Brain pericyte (primary cell): ENCODE results near the gene VPS9D1.
"Not testable (repeated sequence)": the region's sequence is repeated elsewhere in the genome, so short reads cannot be mapped to it uniquely, and the experiment has no call there.

Experiments used
- DNase-seq: peaks from one replicate; pipeline ENCODE4 v3.0.0-alpha.2; 2012; ENCODE audit warnings: low read depth, low spot score

The VPS9D1 gene

DNA sequence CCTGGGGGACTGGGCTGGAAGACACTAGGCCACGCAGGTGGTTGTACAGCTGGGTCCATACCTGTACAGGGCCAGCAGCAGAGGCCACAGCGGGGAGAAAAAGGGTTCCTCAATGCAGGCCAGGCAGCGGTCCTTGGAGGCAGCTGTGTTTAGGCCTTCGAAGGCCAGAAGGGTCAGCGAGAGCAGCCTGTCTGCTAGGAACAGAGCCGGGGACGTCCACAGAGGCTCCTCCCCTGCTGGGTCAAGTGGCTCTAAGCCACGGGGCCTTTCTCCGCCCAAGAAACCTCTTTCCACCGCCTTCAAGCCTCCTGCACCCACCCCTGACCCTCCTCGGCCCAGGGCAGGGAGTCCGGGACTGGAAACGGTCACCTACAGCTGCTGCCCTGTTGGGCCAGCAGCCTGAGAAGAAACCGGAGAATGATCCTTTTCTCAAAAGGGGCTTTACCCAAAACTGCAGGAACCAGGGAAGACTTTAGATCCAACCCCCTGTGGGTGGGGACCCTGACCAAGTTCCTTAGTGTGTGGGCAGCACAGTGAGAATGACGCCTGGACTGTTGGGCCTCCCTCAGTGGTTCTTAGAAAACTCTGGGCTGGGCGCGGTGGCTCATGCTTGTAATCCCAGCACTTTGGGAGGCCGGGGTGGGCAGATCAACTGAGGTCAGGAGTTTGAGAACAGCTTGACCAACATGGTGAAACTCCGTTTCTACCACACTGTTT is 10.8 kb downstream of the VPS9D1 start:
- DNase-seq, result no peak

DNA sequence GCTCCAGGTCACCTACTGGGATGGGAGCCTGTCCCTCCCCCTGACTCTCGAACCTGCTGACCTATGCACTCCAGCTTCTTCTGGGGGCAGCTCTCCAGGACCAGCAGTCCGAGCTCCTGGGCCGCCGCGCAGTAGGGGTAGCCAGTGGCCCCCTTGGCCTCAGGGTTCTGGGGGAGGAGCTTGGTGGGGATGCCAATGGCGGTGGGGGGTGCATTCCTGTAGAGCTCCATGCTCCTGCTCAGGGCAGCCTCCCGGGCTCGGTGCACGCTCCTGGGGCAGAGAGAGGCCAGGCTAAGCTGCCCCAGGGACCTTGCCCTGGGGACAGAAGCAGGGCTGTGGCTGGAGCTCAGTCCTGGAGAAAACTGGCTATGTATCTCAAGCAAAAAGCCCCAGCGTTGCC is 11.5 kb downstream of the VPS9D1 start:
- no peak for DNase-seq

DNA sequence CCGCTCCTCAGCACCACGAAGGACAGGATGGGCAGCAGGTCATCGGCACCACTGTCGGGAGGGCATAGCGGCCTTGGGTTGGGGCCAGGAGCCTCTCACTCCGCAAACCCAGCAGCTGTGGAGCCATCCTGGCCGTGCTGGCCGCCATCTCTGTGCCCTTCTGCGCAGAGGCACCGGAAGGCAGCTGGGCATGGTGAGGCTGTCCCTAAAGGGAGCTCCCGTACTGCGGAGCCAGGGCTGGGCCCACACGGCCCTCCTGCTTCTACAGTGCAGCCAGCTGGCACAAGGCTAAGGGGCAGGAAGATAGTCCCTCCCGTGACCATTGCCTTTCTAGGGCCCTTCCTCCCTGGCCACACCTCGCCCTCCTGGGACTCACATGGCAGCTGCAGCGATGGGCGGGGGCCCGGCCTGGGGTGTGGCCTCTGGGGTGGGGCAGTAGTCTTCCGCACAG is 12.2 kb downstream of the VPS9D1 start:
- DNase-seq, result no peak

DNA sequence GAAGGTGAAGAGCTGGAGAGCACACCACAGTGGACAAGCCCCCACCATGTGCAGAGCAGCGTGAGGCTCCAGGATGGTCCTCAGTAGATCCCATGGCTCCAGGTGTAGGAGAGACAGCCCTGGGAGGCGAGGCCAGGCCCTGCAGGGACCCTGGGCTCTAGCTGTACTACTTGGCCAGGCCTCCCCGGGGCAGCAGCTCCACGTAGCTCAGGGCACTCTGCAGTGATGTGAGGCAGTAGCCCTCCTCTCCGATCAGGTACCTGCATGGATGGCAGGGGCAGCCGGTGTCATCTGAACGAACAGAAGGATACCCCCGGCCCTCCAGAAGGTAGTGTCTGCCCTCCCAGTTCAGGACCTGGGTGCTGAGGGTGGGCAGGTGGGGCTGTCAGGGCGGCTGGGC is 13.0 kb downstream of the VPS9D1 start:
- no peak for DNase-seq

DNA sequence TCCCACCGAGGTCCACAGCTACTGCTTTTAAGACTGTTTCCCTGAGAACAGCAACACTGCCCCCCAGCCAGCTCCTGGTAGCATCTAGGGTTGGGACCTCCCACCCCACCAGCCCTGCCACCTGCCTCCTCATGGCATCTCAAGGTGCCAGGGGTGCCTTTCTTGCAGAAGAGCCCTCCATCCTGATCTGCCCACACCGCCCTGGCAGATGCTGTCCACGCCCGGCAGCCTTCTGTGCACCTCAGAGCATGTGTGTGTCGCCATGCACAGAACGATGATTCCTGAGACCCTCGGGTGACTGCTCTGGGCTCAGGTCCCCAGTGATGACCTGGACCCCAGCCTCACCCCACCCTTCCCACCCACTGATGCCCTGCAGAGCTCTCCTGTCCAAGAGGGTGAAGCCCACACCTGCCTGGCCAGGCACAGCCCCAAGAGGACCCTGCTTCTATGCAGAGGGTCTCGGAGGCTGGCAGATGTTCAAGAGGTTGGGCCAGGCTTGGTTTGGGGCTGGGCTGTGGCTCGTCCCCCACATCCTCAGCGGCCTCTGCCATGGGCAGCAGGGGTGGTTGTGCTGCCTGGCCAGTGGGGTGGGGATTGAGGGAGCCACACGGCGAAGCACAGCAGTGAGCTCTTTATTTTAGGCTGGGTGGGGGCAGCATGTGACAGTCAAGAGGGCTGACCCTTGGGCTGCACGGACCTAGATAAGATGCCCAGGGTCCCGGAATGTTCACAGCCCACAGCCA is 14.0 kb downstream of the VPS9D1 start:
- DNase-seq, result no peak

DNA sequence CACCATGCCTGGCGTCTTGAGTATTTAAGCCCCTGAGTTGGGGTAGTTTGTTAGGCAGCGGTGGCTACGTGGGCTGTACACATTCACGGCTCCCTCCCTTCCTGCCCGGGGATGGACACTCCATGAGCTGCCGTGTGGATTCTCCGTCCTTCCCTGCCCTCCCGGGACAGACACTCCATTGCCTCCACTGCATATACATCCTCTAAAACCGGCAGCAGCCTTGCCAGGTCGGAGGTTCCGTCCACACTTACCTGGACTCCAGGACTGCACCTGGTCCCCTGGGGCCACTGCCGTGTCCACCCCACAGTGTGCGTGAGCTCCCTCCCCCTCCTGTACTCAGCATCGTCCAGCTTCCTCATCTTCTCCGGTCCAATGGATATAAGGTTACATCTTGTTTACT is 15.7 kb downstream of the VPS9D1 start:
- DNase-seq, result no peak

DNA sequence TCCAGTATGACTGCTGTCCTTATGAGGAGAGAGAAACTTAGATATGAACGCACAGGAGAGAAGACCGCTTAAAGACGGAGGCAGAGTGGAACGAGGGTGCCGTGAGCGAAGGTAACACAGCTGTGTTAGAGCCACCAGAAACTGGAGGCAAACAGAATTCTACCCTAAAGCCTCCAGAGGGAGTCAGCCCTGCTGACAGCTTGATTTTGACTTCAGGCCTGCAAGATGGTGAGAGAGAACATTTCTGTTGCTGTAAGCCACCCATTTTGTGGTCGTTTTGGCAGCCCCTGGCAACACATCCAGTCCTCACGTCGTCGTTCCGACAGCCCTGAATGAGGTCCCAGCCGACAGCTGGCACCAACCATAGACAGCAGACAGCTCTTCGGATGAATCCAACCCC is 16.4 kb downstream of the VPS9D1 start:
- DNase-seq, result no peak

DNA sequence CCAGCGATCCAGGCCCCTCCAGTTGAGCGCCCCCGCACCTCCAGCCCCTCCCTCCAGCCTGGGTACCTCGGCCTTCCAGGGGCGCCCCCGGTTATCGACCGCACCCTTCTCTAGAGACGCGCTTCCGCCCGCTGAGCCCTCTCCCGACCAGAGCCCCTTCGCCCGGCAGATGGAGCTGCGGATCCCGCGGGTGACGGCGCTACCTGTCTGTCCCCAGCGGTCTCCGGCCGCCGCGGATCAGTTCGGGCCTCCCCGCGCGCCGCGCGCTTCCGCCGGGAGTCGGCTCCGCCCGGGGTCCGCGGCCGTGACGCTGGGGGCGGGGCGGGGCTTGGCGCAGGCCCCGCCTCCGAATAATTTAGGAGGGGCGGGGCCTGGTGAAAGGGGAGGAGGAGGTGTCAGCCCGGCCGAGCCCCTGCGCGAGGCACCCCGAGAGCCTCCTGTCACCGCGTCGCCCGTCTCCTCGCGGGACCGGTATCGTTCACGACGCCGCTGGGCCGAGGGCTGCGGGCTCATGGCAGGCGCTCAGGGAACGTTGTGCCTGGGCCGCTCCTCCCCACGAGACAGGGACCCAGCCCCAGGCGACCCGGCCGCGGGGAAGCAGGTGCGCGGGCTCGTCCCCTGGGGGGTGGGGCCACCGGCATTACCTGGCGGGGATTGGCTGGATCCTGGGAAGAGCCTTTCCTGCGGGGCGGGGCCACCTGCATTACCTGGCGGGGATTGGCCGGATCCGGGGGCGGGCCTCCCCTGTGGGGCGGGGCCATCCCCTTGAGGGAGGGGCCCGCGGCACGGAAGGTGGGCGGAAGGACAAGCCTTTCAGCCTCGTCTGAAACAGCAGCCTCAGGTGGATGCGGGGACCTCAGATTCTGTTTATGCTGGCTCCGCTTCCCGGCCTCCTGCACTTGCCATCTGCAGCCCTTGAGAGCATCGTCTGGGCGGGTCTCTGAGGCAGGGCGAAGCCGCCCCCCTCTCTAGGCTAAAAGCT is 19.0 kb downstream of the VPS9D1 start, which contains the start of gene SPATA2L:
SPATA2L (minus strand) TSS at position 281 of the 982 bp plus-strand sequence. CDS start 473 bp downstream, outside the sequence.
- DNase-seq, result no peak

DNA sequence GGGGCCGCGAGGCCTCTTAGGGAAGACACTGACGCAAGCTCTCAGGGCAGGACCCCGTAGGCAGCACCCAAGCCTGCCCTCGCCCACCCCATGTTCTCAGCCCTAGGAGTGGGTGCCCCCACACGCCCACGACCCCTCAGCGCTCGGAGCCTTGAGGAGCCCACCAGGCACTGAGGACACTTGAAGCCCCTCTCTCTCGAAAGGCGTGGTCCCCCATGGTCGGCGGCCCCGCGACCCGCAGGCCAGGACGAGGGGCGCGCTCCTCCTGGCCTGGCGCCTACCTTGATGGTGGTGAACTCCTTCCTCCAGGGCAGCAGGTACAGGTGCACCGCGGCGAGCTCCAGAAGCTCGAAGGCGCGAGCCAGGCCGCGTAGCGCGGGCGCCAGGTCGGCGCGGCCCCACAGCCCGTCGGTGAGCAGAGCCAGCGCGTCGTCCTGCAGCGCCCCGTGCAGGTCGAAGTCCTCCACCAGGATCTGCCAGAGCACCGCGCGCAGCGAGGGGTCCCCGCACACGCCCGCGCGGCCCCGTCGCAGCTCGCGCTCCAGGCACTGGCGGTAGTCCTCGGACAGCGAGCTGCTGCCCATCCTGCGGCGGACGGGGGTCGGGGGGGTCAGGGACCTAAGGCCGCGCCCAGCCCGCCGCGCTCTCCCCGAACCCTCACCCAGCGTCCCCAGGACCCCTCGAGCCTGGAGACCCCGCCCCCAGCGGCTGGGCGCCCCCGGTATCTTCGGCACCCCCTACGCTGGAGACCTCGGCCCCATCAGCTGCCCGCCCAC is 19.9 kb downstream of the VPS9D1 start:
- no peak for DNase-seq

DNA sequence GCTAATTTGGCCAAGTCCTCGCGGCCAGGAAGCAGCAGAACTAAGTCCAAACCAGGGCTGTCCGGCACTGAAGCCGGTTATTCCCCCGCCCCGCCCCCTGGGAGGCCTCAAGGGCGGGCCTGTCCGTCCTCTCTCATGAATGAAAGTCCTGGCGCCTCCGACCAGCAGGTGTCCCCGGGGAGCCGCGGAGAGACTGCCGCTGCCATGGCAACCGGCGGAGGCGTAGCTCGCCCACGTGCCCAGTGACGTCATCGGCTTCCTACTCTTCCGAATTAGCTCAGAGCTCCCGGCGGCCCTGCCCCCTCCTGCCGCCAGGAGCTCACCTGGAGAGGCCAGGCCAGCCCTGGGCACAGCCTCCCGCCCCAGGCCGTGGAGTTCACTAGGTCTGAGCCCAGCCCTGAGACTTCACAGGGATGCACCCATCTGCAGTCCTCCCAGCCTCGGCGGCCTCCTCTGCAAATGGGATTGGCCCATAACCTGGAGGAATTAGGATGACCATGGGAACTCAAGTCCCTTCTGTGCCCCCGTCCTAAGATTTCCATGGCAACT is 20.5 kb downstream of the VPS9D1 start:
- peak; percentile 76 for DNase-seq

DNA sequence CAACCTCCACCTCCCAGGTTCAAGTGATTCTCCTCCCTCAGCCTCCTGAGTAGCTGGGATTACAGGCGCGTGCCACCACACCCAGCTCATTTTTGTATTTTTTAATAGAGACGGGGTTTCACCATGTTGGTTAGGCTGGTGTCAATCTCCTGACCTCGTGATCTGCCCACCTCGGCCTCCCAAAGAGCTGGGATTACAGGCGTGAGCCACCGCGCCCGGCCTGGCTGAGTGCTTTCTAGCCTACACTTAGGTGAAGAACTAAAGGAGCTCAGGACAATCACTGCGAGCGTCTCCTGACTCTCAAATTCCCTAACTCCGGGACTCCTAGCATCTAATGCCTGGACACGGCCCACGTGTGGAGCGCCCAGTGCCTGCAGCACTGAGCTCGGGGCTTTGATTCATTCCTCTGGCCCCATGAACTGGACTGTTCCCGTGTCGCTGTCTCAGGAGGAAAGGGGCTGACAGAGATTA is 21.0 kb downstream of the VPS9D1 start:
- not testable (repeated sequence) for DNase-seq

DNA sequence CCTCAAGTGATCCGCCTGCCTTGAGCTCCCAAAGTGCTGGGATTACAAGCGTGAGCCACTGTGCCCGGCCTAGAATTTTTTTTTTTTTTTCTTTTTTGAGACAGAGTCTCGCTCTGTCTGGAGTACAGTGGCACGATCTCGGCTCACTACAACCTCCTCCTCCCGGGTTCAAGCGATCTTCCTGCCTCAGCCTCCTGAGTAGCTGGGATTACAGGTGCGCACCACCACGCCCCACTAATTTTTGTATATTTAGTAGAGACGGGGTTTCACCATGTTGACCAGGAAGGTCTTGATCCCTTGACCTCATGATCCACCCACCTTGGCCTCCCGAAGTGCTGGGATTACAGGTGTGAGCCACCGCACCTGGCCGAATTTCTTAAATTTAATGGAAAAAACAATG is 22.0 kb downstream of the VPS9D1 start:
- DNase-seq, result not testable (repeated sequence)

DNA sequence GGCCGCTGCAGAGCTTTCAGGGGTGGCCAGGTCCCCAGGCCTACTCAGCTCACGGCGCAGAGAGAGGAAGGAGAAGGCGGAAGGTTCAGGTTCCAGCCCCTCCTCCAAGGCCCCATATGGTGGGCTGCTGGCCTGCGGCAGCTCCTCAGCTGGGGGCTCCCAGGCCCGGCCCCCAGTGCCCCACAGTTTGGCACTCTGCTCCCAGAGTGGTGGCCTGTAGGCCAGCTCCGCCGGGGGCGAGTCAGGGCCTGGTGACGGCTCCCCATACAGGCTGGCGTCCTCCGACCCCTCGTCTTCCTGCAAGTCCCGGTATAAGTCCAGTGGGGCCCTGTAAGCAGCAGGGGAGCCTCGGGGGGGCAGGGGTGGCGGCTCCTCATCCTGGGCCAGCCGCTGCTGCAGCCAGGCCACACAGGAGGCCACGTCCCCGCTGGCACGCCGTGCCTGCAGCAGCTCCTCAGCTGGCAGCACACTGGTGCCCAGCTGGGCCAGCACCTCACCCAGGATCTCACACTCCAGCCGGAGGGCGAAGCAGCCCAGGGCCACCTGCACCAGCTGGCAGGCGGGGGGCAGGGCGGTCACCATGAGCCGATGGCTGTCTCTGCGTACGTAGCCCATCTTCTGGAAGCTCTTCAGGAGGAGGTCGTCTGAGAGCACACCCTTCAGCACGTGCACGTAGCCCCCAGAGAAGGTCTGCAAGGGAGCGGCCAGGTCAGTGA is 22.9 kb downstream of the VPS9D1 start:
- DNase-seq, result no peak

DNA sequence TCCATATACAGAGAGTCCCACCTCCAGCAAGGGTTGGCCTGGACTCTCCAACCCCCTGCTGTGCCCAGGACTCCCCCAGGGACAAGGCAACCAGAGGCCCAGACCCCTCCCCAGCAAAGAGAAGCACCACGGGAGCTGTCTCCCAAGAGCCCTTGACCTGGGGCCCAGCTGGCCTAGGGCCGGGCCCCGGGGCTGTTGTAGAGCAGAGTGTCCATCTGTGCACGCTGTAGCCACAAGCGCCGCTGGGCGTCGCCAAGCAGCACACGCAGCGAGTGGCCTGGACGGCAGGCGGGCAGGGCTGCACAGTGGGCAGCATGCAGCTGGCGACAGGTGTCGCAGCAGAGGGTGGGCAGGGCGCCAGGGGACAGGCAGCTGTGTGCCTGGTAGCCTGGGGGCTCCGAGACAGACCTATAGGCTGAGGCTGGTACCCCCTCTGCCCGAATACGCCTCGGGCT is 23.5 kb downstream of the VPS9D1 start:
- no peak for DNase-seq

DNA sequence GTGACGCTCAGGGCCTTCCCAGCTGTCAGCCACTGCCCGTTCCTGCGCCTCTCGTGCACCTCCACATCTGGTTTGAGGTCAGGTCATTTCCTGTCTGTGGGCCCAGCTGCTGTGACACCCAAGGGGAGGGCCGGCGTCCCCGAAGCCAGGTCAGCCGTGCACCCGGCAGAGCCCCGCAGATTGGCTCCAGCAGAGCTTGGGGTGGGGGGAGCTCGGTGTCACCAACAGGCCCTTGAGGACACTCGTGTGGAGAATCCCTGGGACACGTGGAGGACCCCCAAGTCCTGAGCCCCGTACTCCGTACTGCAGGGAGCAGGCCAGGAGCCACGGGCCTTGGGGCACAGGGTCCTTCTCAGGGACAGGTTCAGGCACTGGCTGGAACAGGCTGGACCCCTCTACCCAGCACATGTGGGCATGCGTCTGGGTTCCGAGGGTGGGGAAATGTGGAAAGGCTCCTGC is 24.0 kb downstream of the VPS9D1 start:
- no peak for DNase-seq

DNA sequence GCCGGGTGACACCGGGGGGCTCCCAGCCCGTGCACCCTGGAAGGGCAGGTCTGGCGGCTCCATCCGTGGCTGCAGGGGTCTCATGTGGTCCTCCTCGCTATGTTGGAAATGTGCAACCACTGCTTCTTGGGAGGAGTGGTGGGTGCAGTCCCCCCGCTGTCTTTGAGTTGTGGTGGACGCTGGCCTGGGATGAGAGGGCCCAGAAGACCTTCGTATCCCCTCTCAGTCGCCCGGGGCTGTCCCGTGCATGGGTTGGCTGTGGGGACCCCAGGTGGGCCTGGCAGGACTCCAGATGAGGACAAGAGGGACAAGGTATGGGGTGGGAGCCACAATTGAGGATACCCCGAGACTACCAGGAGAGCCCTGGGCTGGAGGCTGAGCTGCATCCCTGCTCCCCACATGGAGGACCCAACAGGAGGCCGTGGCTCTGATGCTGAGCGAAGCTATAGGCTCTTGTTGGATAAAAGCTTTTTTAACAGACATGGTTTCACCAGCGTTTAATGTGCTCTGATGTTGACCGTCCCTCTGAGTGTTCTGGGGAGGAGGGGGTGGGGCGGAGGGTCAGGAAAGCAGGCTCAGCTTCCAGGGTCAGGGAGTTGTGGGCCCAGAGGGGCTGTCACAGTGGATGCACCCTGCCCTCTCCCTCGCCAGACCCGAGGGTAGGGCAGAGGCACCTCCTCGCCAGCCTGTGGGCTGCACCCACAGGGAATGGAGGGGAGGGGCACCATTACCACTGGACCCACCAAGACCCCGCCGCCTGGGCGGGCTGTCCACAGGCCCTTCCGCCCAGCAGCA is 24.6 kb downstream of the VPS9D1 start:
- no peak for DNase-seq

DNA sequence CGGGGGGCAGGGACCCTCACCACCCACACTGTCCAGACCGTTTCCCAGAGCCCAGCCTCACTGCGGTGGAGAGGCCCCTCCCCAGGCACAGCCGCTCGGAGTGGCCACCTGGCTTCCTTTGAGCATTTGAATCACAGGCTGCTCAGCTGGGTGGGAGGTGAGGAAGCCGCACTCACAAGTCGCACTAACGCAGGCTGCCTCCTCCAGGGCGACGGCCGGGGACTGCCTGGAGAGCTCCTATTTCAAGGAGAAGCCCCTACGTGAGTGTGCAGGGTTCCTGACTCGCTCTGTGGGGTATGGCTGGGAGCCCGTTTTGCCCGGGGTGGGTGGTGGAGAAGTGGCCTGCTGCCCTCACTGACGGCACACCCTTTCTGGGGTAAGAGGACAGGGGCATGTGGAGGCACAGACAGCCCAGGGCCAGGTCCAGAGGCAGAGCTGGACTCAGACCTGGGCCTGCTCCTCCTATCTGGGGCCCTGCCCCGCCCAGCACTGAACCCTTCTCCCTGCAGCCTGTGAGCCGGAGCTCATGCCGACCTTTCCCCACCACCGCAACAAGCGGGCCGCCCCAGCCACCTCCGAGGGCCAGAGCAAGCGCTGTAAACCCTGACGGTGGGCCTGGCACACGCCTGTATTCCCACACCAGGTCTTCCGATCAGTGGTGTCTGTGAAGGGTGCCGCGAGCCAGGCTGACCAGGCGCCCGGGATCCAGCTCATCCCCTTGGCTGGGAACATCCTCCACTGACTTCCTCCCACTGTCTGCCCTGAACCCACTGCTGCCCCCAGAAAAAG is 25.4 kb downstream of the VPS9D1 start:
- no peak for DNase-seq

DNA sequence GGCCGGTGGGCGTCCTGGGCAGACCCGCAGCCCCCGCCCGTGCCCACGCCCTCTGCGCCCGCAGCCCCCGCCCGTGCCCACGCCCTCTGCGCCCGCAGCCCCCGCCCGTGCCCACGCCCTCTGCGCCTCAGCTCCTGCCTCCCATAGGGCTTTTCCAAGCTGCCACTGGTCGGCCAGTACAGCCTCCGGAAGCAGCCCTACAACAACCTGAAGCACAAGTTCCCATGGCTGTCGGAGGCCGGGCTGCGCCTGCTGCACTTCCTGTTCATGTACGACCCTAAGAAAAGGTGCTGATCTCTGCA is 26.0 kb downstream of the VPS9D1 start:
- DNase-seq, result not testable (repeated sequence)
